Spinal cord (tissue), 10 donors: ENCODE results near the gene ZNF609. TPM values are rescaled to one million over a fixed set of nuclear protein-coding genes. Genes with fewer than 3 reads are reported as not detected.

Experiments
- DNase-seq, 6 donors: peaks; one replicate each; pipeline versions ENCODE4 v3.0.0 to v3.0.0-alpha.2; 2013 to 2015; ENCODE audit warnings: low spot score in 6 of 6, low read depth in 4 of 6
- H3K27ac ChIP-seq: one replicate; pipeline ENCODE4 v1.5.1; 2013; ENCODE audit warnings: low read depth, low read length, control low read depth
- H3K27me3 ChIP-seq: one replicate; pipeline ENCODE4 v1.6.1; 2013; ENCODE audit warnings: low read length; ENCODE audit not compliant: control insufficient read depth, insufficient read depth
- H3K36me3 ChIP-seq: one replicate; pipeline ENCODE4 v1.6.1; 2013; ENCODE audit warnings: low read length; ENCODE audit not compliant: control insufficient read depth, insufficient read depth
- H3K4me1 ChIP-seq: one replicate; pipeline ENCODE4 v1.6.1; 2013; ENCODE audit warnings: low read length; ENCODE audit not compliant: control insufficient read depth, insufficient read depth
- H3K4me3 ChIP-seq: one replicate; pipeline ENCODE4 v1.5.1; 2013; ENCODE audit warnings: low read depth, low read length, control low read depth
- H3K9me3 ChIP-seq: one replicate; pipeline ENCODE4 v1.6.1; 2013; ENCODE audit warnings: low read length; ENCODE audit not compliant: control insufficient read depth, insufficient read depth
- WGBS: methylation state at CpG from one replicate; pipeline ENCODE4 v1.1.5; 2013; ENCODE audit warnings: missing lambda C conversion rate; ENCODE audit not compliant: insufficient coverage; 5-methylcytosine and 5-hydroxymethylcytosine counted together
- polyA plus RNA-seq, 2 donors: library from polyadenylated mRNA; unstranded; fragments of 120-200 nt; gene quantifications; one replicate each; pipeline ENCODE4 v1.2.1, GENCODE V29; 2013; ENCODE audit not compliant: insufficient read length in 2 of 2
- total RNA-seq, 2 donors: library from RNA; depleted of rRNA in 1 of 2; stranded (reverse); fragments of 120-200 nt in 1 of 2; fragments of >200 nt in 1 of 2; gene quantifications; one replicate each; pipeline versions ENCODE4 v1.2.3 to v1.2.4, GENCODE V29; 2013 to 2014
- donor health status: healthy.

ZNF609 gene
- total and polyA plus RNA-seq, 4 donors = 20.9 to 34.5 (median 30.6) TPM

DNA sequence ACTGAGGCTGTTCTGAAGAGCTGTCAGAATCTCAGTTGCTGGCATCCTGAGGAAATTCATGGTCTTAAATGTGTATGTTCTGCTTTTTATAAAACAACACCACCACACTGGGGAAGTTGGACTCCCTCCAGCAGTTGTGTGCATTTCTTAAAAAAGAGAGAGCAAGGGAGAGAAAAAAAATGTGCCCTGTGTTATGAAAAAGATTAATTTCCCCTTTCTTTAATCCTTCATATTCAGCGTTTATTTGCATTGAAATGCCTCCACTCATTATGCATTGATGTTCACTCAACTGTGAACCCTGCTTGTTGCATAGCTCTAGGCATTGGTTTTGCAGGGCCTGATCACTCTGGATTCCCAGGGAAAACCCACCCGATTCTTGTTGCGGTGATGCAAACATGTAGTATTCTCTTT is 4.4 kb upstream of the ZNF609 start:
- H3K36me3 ChIP-seq = peaks cover 3% of the 10 kb centered on the region
- H3K27ac ChIP-seq = no peak overlapping the region
- no peaks in the 10 kb centered on the region for H3K27me3 ChIP-seq
- 19% methylated on average over 3 of the region's 3 CpGs for WGBS
- peak in 2 of 6 donors; percentile 55 to 74 for DNase-seq
- no peak overlapping the region for H3K4me3 ChIP-seq
- no peaks in the 10 kb centered on the region for H3K9me3 ChIP-seq
- H3K4me1 ChIP-seq = peaks cover 9% of the 10 kb centered on the region

DNA sequence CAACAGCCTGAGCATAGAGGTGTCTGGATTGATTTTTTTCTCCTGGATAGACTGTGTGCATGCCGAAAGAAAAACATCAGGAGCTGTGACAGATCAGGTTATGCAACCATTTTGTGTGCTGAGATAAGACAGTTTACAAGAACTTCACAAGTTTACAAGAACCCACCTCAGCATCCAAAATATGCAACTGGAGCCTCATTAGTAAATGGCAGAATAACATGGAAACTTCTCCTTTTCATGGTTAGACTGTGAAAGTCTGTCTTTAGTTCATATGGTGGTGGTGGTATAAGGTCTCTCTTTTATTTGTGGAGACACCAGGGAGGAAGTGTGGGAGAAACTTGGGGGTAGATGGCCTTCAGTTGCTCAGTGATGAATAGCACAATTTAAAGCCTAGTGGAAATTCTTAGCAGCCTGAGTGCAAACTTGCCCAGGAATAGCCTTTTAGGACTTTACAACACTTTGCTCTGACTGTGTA is 3.7 kb upstream of the ZNF609 start:
- WGBS = 40% methylated on average over 1 of the region's 1 CpG
- peak overlapping the region; percentile 16 for H3K27ac ChIP-seq

DNA sequence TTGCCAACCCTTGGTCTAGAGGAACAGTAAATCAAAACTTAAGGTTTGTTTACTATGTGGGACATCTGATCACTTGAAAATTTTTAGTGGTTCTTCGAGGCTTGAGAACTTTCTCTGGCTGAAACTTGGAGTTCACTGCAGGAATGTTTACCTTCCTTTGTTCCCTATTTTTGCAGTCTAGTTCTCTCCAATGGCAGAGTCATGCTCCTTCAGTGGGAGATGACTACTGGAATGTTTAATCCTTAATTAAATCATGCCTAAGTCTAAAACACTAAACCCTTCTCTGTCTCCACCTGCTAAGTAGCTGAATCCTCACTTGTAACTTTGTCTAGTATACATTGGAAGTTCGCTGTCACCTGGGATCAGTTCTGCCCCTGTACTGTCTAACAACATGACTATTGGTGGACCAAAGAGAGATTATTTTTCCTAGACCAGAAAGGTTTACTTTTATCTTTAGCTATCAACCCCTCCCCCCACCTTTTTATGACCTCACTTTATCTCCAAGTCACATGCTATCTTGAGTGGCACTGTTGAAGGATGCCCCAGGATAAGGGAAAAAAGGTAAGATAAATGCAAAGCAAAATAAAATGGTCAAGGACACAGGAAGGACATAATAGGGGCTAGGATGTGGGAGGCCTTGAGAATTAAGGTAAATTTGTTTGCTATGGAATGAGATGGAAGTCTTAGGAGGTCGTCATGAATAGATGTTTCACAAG is 1.2 kb upstream of the ZNF609 start:
- no peaks in the 10 kb centered on the region for H3K36me3 ChIP-seq
- DNase-seq = no peak
- no peaks in the 10 kb centered on the region for H3K27me3 ChIP-seq
- H3K4me3 ChIP-seq = no peak overlapping the region
- WGBS = 55% methylated on average over 2 of the region's 3 CpGs
- H3K9me3 ChIP-seq = no peaks in the 10 kb centered on the region
- peaks cover 19% of the 10 kb centered on the region for H3K4me1 ChIP-seq
- H3K27ac ChIP-seq = no peak overlapping the region

More for the DNA sequence above, 3.7 kb upstream of the ZNF609 start:
- no peak overlapping the region for H3K4me3 ChIP-seq
- no peaks in the 10 kb centered on the region for H3K36me3 ChIP-seq
- DNase-seq = no peak
- H3K4me1 ChIP-seq = peaks cover 10% of the 10 kb centered on the region
- H3K27me3 ChIP-seq = no peaks in the 10 kb centered on the region
- no peaks in the 10 kb centered on the region for H3K9me3 ChIP-seq

DNA sequence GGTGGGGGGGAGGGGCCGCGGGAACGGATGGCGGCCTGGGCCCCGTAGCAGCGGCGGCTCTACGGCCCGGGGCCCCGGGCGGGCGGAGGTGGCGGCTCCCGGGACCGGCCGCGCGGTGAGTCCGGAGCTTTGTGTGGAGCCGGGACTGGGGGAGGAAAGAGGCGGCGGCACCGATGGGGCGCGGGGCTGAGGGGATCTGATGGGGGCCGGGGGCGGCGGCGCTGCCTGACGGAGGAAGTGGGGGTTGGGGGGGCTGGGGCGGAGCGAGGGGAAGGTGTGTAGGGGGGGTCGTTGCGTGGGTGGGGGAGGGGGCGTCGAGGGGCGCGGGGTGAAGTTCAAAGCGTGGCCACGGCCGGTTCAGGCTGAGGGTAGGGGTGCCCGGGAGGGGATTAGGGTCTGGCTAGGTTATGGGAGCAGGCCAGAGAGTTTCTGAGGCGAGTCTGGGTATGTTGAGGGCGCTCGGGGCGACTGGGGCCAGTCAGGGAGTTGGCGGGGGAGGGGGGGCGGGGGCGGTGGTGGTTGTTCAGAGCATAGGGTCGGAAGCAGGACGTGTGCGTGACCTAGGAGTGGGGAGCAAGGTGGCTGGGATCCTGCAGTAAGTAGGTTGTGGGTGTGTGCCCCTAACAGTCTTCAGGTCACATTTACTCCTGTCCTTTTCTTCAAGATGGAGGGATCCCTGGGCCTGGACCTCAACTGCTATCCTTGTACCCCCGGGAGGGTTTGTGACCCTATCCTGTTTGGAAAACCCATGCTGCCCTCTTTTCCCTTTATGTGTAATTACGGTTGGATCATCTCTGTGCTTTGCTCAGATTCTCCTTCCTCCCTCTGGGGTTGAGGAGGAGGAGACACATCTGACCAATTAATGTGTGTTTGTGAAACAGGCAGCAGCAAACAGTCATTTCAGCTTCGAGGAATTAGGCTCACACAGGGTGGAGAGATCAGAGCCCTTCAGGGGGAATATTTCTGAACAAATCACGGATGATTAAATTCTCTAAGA is 644 bp downstream of the ZNF609 start:
- Histone ChIP-seq H3K27me3 (no peaks in the 10 kb centered on the region), H3K4me3 (peak overlapping the region; percentile 50), H3K27ac (peak overlapping the region; percentile 86), H3K36me3 (no peaks in the 10 kb centered on the region), H3K4me1 (peaks cover 22% of the 10 kb centered on the region), H3K9me3 (no peaks in the 10 kb centered on the region)
- peak; percentile 38 to 94 (median 62) for DNase-seq
- 0% methylated on average over 20 of the region's 56 CpGs for WGBS

DNA sequence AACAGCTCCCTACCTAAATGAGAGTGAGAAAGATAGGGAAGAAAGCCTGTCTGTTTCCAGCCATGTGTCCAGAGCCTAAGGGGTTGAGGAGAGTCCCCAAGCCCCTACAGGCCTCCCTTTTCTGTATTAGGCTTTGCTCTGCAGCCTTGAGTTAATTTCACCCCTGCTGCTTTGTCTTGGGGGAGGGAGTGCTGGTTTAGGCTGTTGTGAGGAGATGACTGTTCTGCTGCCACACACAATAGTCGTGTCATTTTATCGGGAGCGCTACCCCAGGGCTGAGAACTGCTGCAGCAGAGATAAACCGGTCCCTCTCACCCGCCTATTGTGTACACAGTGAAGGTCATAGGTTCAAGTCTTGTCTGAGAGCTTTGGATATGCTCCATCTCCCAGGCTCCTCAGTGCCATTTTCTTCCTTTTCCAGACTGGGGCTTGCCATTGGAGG is 1.4 kb downstream of the ZNF609 start:
- Histone ChIP-seq H3K27ac (peak overlapping the region; percentile 86), H3K4me1 (peaks cover 22% of the 10 kb centered on the region), H3K27me3 (no peaks in the 10 kb centered on the region), H3K4me3 (peak overlapping the region; percentile 50), H3K36me3 (no peaks in the 10 kb centered on the region), H3K9me3 (no peaks in the 10 kb centered on the region)
- WGBS = 0% methylated on average over 5 of the region's 5 CpGs
- peak in 3 of 6 donors; percentile 43 to 88 (median 82) for DNase-seq

DNA sequence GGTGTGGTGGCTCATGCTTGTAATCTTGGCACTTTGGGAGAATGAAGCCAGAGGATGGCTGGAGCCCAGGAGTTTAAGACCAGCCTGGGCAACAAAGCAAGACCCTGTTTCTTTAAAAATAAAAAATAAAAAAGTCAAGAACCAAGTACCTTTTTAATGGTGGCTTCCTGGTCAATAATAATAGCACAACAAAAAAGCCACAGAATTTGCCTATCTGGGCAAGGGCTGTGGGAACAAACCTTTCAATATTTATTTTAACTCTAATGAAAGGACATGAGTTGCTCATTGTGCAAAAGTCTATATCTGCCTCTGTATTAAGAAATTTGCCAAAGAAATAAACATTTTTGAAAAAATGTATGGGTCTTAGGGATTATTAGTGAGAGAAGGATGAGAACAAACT is 2.1 kb downstream of the ZNF609 start:
- no peaks in the 10 kb centered on the region for H3K36me3 ChIP-seq
- H3K4me1 ChIP-seq = peaks cover 25% of the 10 kb centered on the region
- no peaks in the 10 kb centered on the region for H3K27me3 ChIP-seq
- no peak overlapping the region for H3K4me3 ChIP-seq
- no peak for DNase-seq
- H3K27ac ChIP-seq = peak overlapping the region; percentile 86
- H3K9me3 ChIP-seq = no peaks in the 10 kb centered on the region

DNA sequence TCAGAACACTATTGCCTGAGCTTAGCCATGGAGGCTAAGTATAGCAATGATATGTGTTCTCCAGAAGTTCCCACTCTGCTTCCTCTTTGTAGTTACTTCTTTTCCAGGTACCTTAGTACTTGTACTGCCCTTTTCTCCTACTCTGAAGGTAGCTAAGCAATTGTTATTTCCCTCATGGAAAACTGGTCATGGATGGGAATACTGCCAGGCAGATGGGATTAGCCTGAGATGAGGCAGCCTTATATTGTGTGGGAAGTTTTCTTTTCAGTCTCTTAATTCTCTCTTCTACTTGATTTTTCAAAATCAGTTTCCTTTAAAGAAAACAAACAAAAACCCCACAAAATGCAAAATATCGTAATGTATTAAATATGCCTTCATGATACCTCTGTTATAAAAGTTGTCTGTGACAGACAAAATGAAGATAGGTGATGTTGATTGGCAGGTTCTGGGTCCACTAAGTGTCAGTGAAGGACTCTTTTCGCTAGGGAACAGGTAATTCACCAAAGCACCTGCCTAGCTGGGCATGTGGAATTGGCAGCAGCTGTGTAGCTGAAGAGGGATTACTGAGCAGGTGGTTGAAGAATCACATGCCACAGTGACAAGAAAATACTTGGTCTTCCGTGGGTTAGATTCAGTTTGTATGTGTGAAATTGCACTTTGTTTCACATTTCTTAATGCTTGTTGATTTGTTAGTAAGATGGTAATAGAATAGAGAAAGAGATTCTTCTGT is 4.1 kb downstream of the ZNF609 start:
- peak in 1 of 6 donors; percentile 24 for DNase-seq
- H3K4me1 ChIP-seq = peaks cover 27% of the 10 kb centered on the region
- 20% methylated on average over 2 of the region's 3 CpGs for WGBS
- no peaks in the 10 kb centered on the region for H3K9me3 ChIP-seq
- no peaks in the 10 kb centered on the region for H3K27me3 ChIP-seq
- peaks cover 3% of the 10 kb centered on the region for H3K36me3 ChIP-seq
- no peak overlapping the region for H3K4me3 ChIP-seq
- H3K27ac ChIP-seq = no peak overlapping the region

DNA sequence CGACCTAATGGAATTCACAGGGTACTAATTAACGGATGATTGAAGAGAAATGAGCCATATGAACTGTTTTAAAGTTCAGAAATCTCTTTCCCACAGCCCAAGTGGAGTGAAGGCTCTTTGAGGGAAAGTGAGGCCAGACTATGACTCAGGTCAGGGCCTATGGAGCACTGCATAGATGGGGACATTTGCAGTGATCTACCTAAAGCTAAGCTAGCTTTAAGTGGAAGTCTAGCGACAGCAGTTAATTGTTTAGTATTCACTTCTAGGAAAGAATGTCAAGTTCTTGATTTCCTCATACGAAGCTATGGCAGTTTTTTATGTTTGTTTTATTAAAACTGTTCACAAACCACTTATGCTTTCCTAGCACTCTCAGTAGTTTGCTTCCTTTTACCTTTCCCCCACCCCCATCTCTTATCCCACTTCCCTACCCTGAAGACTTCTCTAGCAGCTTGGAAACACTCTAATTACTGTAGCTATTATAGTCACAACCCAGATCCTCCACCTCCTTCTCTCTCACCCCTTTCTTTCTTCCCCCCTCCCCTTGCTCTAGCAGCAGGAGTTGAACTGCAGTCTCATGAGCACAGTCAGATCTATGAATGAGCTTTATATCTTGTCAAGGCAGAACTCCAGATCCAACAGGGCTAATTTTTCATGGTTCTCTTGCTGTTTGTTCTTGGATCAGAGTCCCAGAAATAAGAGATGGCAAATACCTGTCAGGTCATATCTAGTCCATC is 6.2 kb downstream of the ZNF609 start:
- H3K36me3 ChIP-seq = peaks cover 7% of the 10 kb centered on the region
- H3K27ac ChIP-seq = no peak overlapping the region
- no peak overlapping the region for H3K4me3 ChIP-seq
- peak in 2 of 6 donors; percentile 44 to 72 for DNase-seq
- H3K27me3 ChIP-seq = no peaks in the 10 kb centered on the region
- no CpG with 5 or more reads among the region's 4 CpGs for WGBS
- peaks cover 22% of the 10 kb centered on the region for H3K4me1 ChIP-seq
- H3K9me3 ChIP-seq = no peaks in the 10 kb centered on the region

DNA sequence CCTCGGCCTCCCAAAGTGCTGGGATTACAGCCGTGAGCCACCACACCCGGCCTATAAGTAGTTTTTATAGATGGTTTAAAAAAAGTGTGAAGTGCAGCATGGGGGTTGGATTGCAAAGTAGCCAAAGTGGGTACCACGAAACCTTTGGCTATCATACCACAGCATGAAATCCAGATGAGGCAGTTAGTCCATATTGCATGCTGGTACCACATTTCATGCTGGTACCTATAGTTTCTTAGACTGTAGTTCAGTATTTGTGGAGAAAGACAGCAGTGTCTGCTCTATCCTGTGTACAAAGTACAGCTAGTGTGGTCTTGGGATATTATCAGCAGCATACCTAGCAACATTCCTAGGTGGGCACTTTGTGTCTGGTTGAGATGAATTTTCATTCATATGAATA is 11.8 kb downstream of the ZNF609 start:
- Histone ChIP-seq H3K27me3 (no peaks in the 10 kb centered on the region), H3K9me3 (no peaks in the 10 kb centered on the region), H3K27ac (no peak overlapping the region), H3K4me1 (peaks cover 4% of the 10 kb centered on the region), H3K36me3 (peaks cover 11% of the 10 kb centered on the region), H3K4me3 (no peak overlapping the region)
- DNase-seq = no peak
- 96% methylated on average over 3 of the region's 4 CpGs for WGBS
